ENCODE measurements around the gene ARHGAP26. TPM values are rescaled to one million over a fixed set of nuclear protein-coding genes. Genes with fewer than 3 reads are reported as not detected.

The ARHGAP26 gene
- total and polyA plus RNA-seq, 7 donors: 2.5 to 28.7 (median 12.0) TPM

GRCh38 chr5:142878111-142878510, 107.9 kb downstream of the ARHGAP26 start:
- ATAC-seq: no peak
- Histone ChIP-seq H3K4me3 (no peak overlapping the region), H3K9me3 (no peaks in the 10 kb centered on the region), H3K27me3 (ENCODE audit: insufficient read depth in 3 of 3, low read length in 2 of 3) (no peaks in the 10 kb centered on the region), H3K27ac (no peak overlapping the region), H3K36me3 (ENCODE audit: insufficient read depth in 1 of 2, low read depth in 1 of 2) (no peaks in the 10 kb centered on the region), H3K4me1 (peaks cover 10% of the 10 kb centered on the region)
- DNase-seq: no peak
- WGBS, 3 donors: 74 to 76% (median 75%) methylated on average over 7 of the region's 7 CpGs
- TF ChIP-seq CTCF (IDR thresholded peaks at IDR 0.05): no peak
- intact Hi-C loops (cut with DNase I): no loop called here

- H3K4me1 ChIP-seq: peaks cover 11% of the 10 kb centered on the region
- no peaks in the 10 kb centered on the region for H3K27me3 ChIP-seq (ENCODE audit: insufficient read depth in 3 of 3, low read length in 2 of 3)
- no peak for TF ChIP-seq CTCF (IDR thresholded peaks at IDR 0.05)
- H3K4me3 ChIP-seq: no peak overlapping the region
- 54 to 70% (median 56%) methylated on average over 3 of the region's 3 CpGs for WGBS, 3 donors
- no peak for ATAC-seq
- intact Hi-C loops (cut with DNase I): no loop called here
- H3K36me3 ChIP-seq (ENCODE audit: insufficient read depth in 1 of 2, low read depth in 1 of 2): no peaks in the 10 kb centered on the region
- DNase-seq: no peak
- no peak overlapping the region for H3K27ac ChIP-seq
- H3K9me3 ChIP-seq: no peaks in the 10 kb centered on the region
These were observed 108.5 kb downstream of the ARHGAP26 start for GRCh38 chr5:142878638-142879037.

- 76 to 89% (median 80%) methylated on average over 8 of the region's 8 CpGs for WGBS, 3 donors
- H3K4me1 ChIP-seq: peaks cover 8% of the 10 kb centered on the region
- H3K9me3 ChIP-seq: no peaks in the 10 kb centered on the region
- H3K4me3 ChIP-seq: no peak overlapping the region
- no peak for TF ChIP-seq CTCF (IDR thresholded peaks at IDR 0.05)
- H3K36me3 ChIP-seq (ENCODE audit: insufficient read depth in 1 of 2, low read depth in 1 of 2): peaks cover 0 to 3% of the 10 kb centered on the region in 2 donors
- H3K27ac ChIP-seq: no peak overlapping the region
- ATAC-seq (peak in 1 of 4 donors; percentile 44), DNase-seq (no peak)
- no peaks in the 10 kb centered on the region for H3K27me3 ChIP-seq (ENCODE audit: insufficient read depth in 3 of 3, low read length in 2 of 3)
- intact Hi-C loops (cut with DNase I): loop anchor here (2.0 to 10.0 kb wide), 7 partner anchors 132 to 736 kb away; no protein-coding TSS in a partner anchor
These were observed 111.1 kb downstream of the ARHGAP26 start for GRCh38 chr5:142881076-142881783.

- H3K4me3 ChIP-seq: no peak overlapping the region
- H3K27me3 ChIP-seq (ENCODE audit: insufficient read depth in 3 of 3, low read length in 2 of 3): no peaks in the 10 kb centered on the region
- 70 to 81% (median 73%) methylated on average over 3 of the region's 3 CpGs for WGBS, 3 donors
- no peak overlapping the region for H3K27ac ChIP-seq
- no peaks in the 10 kb centered on the region for H3K9me3 ChIP-seq
- peaks cover 0 to 3% of the 10 kb centered on the region in 2 donors for H3K36me3 ChIP-seq (ENCODE audit: insufficient read depth in 1 of 2, low read depth in 1 of 2)
- H3K4me1 ChIP-seq: peaks cover 8% of the 10 kb centered on the region
- ATAC-seq (no peak), DNase-seq (no peak)
- no peak for TF ChIP-seq CTCF (IDR thresholded peaks at IDR 0.05)
- intact Hi-C loops (cut with DNase I): loop anchor here (2.0 to 10.0 kb wide), 7 partner anchors 133 to 737 kb away; no protein-coding TSS in a partner anchor
These were observed 111.6 kb downstream of the ARHGAP26 start for GRCh38 chr5:142881784-142882126.
